Gastrocnemius medialis (tissue), 4 donors: ENCODE results near the gene ZDHHC14.

Source experiments
- CTCF ChIP-seq, 5 experiments: fragments of 450-650 bp in 3 of 5; fragments of 200-600 bp in 2 of 5; sonication (generic) in 2 of 5; IDR thresholded peaks in 4 of 5; conservative IDR thresholded peaks in 1 of 5; 1 replicate in 4 of 5; 2 replicates in 1 of 5; pipeline ENCODE4 v1.5.1; 2016 to 2019; ENCODE audit warnings: antibody characterized with exemption in 5 of 5, mild to moderate bottlenecking in 3 of 5, moderate library complexity in 3 of 5
- POLR2A ChIP-seq, 2 donors: fragments of 450-650 bp; IDR thresholded peaks; one replicate each; pipeline ENCODE4 v1.6.1; 2017; ENCODE audit warnings: antibody characterized with exemption in 2 of 2, mild to moderate bottlenecking in 2 of 2, moderate library complexity in 2 of 2

- TF ChIP-seq POLR2A (IDR thresholded peaks at IDR 0.05) (no peak), CTCF (IDR thresholded peaks at IDR 0.05 in 4 of 5, conservative IDR thresholded peaks at IDR 0.05 in 1 of 5) (no peak)
Measured at GRCh38 chr6:157675831-157676230, 294.8 kb downstream of the ZDHHC14 start.
